GM10847 (cell line): Measurements from ENCODE around the gene AFG3L2.

ENCODE experiments used
- POLR2A ChIP-seq: IDR thresholded peaks from 2 replicates; pipeline ENCODE4 v1.6.1; 2011; ENCODE audit not compliant: insufficient read length; ENCODE audit errors: extremely low read depth

AFG3L2 gene

DNA sequence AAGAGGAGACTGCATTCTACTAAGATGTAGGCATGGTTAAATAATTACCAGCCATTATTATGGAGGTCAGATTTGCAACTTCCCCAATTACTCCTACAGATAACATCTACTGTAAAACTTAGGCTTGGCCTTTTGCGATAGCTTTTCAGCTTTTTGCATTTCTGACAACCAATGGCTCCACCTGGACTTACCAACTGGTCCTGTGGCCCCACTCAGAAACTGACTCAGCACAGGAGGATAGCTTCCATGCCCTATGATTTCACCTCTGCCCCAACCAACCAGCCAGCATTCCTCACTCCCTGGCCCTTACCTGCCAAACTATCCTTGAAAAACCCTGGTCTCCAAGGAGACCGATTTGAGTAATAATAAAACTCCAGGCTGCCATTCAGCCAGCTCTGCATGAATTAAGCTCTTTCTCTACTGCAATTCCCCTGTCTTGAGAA, 40.8 kb downstream of the AFG3L2 start:
- no peak for TF ChIP-seq POLR2A

DNA sequence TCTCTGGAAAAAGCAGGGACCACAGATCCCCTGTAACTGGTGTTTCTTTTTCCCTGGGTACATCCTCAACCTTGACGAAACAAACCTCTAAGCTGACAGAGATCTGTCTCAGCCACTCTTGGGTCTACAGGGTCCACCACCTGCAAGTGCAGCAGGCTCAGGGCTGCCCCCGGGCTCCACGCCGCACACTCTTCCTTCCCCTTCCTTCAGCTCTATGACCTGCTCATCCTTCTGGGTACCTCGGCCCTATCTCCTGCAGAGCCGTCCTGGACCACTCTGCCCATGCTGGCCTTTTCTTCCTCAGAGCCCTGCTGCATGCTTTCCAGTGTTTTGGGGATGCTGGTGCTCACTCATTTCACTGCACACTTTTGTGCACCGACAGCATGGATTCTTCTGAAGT, 41.5 kb downstream of the AFG3L2 start:
- no peak for TF ChIP-seq POLR2A

DNA sequence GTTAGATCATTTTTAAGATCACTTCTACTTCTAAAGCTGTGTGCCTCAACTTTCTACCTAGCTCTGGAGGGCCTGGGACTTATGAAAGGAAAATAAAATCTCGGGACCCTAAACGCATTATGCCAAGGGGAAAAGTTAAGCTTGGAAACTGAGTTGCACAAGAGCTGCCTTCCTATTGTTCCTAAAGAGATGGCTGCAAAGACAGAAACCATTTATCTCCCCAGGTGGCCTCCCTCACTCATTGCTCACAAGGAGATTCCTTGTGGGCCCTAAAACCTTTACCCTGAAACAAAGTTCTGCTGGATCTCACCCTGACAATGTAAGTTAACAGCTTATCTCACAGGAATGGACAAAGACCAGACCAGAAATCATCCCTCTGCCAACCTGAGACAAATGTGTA, 42.2 kb downstream of the AFG3L2 start:
- TF ChIP-seq POLR2A: no peak

DNA sequence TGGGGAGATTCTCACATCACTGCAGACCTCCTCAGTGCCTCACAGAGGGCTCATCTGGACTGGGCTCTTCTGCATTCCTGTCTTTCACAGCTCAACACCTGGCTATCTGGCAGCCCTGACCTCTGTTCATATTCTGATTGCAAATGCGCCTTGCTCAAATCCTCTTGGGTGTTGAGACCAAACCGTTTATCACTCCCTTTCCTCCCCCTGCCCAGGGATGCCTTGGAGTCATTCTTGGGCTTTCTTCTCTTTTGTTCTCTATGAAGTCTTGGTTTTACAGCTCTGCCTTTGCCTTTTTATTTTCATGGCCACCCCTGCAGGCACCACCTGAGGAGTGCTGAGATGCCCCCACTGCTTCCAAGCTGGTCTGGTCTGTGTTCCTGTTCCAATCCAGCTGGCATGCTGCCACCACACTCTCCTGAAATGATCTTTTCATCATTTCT, 42.6 kb downstream of the AFG3L2 start:
- TF ChIP-seq POLR2A: no peak

DNA sequence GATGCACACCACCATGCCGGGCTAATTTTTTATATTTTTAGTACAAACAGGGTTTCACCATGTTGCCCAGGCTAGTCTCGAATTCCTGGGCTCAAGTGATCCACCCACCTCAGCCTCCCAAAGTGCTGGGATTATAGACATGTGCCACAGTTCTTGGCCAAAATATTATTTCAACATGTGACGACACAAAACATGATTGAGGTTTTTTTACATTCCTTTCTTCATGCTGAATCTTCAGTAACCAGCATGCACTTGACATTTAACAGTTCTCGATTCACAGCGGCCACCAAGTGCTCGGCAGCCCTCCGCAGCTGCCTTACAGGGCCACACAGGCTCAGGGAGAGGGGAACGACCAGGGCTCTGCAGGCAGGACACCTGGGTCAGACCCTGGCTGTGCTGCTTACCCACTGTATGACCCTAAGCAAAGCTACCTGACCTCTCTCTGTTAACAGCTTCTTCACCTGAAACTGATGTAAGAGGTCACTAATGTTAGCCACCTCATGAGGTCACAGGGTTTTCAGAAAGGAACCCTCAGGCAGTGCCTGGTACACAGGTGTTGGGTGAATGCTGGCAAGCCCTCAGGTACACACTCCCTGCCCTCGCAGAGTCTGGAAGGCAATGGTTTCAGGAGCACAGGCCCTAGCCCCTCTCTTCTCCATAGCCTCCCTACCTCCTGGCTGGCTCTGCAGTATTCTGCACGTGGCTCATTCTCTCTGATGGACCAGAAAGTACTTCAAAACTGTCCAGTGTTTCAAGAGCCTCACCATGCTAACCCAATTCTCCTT, 43.3 kb downstream of the AFG3L2 start:
- no peak for TF ChIP-seq POLR2A

DNA sequence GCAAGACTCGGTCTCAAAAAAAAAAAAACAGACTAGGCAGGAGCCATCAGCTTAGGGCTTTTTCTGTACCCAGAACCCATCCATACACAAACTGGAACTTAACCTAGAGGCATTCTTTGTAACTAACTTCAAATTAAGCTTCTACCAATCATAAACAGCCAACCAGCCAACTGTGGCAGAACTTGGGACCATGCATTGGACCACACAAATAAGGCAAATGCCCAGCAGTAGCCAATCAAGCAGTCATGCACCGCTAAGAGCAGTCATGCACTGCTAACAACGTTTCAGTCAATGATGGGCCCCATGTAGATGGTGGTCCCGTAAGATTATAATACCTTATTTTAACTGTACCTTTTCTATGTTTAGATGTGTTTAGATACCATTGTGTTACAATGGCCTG, 46.3 kb downstream of the AFG3L2 start:
- TF ChIP-seq POLR2A: no peak

DNA sequence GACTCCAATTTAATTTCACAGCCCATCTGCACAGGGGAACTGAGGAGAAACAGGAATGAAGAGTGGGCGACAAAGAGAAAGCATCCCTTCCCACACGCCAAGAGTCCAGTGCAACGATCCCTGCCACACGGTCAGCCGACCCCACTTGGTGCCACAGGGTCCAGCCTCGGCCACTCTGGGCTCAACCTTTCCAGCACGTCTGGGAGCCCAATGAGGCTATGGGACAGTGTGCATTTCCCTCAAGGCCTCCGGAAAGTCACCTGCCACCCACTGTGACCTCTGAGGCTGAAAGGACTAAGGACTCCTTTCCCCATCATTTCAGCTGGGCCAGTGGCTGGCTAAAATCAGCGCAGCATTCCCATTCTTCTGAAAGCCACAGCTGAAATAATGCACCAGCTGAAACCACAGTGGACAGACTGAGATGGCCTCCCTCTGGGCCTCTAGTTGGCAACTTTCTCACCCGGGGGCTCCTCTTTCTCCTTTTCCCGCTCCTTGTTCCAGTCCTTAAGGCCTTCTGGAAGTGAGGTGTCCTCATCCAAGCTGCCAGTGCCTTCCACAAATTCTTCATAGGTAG, 47.8 kb downstream of the AFG3L2 start:
- TF ChIP-seq POLR2A: no peak

DNA sequence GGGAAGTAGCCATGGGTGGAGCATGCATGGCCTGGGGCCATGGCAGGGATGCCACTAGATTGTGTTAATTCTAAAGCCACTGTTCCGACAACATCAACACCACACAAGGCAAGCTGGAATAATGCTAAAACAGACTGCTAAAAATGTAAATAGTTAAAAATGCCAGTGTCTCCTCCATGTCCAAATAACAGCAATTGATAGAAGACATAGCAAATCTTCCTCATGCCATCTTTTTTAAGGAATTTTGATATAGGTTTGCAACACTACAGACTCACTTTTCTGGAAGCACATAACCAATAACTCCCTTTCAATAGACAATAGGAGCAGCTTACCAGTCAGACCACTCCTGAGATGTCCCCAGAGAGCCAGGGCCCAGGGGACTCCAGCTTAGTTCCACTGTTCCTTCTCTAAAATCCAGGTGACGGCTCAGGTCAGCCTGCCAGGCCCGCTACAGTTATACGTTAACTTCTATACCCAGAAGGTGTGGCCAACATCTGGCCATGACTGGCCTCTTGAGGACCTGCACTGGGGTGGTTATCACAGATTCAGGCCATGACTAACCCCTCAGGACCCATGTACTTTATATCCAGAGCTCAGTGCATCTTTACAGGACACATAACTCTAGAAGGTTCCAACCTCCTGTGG, 48.7 kb downstream of the AFG3L2 start:
- TF ChIP-seq POLR2A: no peak

DNA sequence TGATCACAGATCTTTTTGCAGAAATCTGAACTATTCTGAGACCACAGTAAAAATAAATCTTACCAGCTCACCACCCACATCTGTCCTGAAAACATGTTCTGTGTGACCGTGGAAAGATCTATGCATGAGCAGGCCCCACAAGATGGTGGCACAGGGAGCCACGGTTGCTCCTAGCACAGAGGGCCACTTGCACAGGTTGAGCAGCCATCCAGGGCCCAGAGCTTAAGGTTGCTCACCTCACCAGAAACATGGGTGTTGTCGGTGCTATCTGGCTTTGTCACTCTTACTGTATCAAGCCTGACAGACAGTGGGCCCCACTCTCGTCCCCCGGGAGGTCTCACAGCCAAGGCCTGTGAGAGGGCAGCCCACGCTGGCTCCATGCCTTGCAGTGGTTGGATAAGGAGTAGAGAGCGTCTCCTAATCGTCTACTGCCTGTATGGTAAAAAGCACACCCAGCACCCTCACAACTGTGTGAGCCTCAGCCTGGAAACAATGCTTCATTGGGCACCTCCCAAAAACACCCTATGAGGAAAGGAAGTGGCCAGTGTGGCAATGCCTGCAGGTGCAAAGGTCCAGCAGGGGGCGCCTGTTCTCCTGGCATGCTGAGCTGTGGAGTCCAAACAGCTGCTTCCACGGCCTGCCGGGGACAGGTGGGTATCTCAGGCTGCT, 49.4 kb downstream of the AFG3L2 start:
- no peak for TF ChIP-seq POLR2A

DNA sequence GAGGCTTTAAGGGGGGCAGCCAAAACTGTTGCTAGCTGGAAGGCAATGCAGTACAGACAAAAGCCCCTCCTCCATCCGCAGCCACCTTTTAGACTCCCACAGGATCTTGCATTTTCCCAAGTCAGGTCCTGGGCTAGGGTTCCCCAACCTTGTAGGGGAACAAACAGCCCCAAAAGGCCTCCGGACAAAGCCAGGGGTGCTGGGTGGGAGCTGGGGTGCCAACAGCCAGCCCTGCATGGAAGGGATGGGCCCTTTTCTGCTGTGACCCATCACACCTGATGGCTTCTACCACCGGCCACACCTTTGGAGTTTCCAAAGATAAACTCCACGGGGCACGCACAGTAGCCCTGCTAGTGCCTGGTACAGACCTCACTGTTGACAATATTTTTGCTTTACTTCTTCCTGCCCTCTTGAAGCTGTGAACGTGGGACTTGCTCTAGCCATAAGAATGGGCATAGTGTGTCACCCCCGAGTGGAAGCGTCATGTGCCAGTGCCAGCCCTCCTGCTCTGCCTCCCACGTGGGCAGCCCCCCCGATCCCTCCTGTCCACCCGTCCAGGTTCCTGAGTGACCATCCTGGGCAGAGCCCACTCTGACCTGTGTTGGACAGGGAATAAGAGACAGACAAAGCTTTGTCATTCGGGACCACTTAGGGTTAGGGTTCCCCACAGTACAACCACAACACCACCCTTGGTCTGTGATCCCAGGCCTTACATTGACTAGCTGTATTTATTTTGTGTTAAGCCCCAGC, 50.1 kb downstream of the AFG3L2 start:
- no peak for TF ChIP-seq POLR2A

DNA sequence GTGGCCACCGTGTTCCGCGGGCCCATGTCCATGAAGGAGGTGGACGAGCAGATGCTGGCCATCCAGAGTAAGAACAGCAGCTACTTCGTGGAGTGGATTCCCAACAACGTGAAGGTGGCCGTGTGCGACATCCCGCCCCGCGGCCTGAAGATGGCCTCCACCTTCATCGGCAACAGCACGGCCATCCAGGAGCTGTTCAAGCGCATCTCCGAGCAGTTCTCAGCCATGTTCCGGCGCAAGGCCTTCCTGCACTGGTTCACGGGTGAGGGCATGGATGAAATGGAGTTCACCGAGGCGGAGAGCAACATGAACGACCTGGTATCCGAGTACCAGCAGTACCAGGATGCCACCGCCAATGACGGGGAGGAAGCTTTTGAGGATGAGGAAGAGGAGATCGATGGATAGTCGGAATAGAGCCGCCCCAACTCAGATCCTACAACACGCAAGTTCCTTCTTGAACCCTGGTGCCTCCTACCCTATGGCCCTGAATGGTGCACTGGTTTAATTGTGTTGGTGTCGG, 51.2 kb downstream of the AFG3L2 start:
- TF ChIP-seq POLR2A: no peak

DNA sequence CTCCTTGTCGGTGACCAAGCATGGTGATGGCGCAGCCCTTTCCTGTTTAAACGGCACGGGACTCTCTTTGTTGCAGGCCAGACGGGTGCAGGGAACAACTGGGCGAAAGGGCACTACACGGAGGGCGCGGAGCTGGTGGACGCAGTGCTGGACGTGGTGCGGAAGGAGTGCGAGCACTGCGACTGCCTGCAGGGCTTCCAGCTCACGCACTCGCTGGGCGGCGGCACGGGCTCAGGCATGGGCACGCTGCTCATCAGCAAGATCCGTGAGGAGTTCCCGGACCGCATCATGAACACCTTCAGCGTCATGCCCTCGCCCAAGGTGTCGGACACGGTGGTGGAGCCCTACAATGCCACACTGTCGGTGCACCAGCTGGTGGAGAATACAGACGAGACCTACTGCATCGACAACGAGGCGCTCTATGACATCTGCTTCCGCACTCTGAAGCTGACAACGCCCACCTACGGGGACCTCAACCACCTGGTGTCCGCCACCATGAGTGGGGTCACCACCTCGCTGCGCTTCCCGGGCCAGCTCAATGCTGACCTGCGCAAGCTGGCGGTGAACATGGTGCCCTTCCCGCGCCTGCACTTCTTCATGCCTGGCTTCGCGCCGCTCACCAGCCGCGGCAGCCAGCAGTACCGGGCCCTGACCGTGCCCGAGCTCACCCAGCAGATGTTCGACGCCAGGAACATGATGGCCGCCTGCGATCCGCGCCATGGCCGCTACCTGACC, 51.9 kb downstream of the AFG3L2 start:
- no peak for TF ChIP-seq POLR2A

DNA sequence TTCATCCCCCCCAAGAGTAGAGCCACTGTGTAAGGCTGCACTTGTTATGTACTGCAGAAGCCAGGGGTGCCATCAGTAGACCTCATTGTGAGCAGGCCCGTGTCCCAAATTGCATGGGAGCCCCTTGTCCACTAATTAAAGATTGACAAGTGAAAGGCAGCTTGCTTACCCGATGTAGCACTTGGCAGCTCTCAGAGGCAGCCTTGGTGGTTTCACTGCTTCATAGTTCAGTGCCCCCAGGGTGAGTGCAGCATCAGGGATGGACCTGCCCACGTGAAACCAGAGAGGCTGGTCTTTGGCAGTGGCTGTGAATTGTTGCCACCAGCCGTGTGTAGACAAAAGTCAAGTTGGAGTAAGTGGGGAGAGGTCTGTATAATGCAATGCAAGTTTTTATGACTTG, 55.7 kb downstream of the AFG3L2 start:
- TF ChIP-seq POLR2A: no peak

DNA sequence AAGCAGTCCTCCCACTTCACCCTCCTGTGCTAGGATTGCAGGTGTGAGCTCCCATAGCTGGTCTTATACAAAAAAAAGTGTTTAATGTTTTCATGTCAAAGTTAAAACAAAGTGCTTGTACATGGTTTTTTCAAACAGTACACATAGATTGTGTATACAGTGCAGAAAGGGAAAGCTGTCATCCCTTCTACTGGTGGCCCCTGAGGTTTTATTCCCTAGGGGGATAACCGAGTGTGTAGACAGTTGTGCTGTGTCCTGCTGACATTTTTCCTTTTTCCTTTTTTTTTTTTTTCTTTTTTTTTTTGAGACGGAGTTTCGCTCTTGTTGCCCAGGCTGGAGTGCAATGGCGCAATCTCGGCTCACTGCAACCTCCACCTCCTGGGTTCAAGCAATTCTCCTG, 58.2 kb downstream of the AFG3L2 start:
- TF ChIP-seq POLR2A: no peak
